ENCODE measurements around the gene GNG7.
"Not testable (repeated sequence)": the region's sequence is repeated elsewhere in the genome, so short reads cannot be mapped to it uniquely, and the experiment has no call there.

The GNG7 gene

DNA sequence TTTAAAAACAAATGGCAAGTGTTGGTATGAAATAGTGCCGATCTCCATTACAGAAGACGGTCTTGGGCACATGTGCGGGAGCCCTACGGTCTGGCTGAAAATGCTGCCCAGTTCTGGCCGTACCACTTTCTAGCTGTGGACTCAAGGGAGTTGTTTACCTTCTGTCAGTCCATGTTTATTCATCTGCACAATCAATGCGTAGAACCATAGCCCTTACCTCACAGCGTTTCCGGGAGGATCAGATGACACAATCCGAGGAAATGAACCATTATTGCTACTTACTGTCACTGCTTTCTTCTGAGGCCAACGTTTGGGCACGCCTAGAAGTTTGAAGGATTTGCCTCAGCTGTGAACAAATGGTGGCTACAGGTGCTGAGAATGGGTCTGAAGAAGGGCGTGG, 195.4 kb downstream of the GNG7 start:
- no peak overlapping the region for H3K4me3 ChIP-seq (ENCODE audit: low read depth, low read length)
- no peak for TF ChIP-seq CTCF (IDR thresholded peaks at IDR 0.05; ENCODE audit: insufficient read depth, low read depth, low read length, missing control alignments)
- DNase-seq (ENCODE audit: low read depth) = no peak

GRCh38 chr19:2506656-2507055, 195.8 kb downstream of the GNG7 start:
- DNase-seq (ENCODE audit: low read depth); H3K4me3 ChIP-seq (ENCODE audit: low read depth, low read length): not testable (repeated sequence)

GRCh38 chr19:2503521-2504109, 198.9 kb downstream of the GNG7 start:
- H3K4me3 ChIP-seq (ENCODE audit: low read depth, low read length) = no peak overlapping the region
- TF ChIP-seq CTCF (IDR thresholded peaks at IDR 0.05; ENCODE audit: insufficient read depth, low read depth, low read length, missing control alignments) = no peak
- no peak for DNase-seq (ENCODE audit: low read depth)

- no peak for TF ChIP-seq CTCF (IDR thresholded peaks at IDR 0.05; ENCODE audit: insufficient read depth, low read depth, low read length, missing control alignments)
- no peak overlapping the region for H3K4me3 ChIP-seq (ENCODE audit: low read depth, low read length)
- no peak for DNase-seq (ENCODE audit: low read depth)
These were observed 201.6 kb downstream of the GNG7 start for GRCh38 chr19:2500841-2501261.

DNA sequence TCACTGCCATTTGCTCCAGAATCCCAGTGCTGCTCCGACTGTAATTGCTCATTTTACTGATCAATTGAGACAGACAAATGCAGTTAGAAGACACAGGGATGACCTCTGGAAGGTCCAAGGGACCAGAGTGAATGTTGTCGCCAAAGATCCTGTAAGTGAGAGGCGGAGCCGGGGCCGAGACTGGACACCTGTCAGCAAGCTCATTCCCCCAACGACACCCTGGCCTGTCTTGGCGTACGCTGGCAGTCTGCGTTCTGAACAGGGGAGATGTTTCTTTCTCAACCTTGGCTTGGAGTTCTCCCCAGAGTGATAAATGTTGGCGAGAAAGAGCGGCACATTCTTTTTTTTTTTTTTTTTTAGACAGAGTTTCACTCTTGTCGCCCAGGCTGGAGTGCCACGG, 202.3 kb downstream of the GNG7 start:
- H3K4me3 ChIP-seq (ENCODE audit: low read depth, low read length) = no peak overlapping the region
- no peak for TF ChIP-seq CTCF (IDR thresholded peaks at IDR 0.05; ENCODE audit: insufficient read depth, low read depth, low read length, missing control alignments)
- DNase-seq (ENCODE audit: low read depth) = no peak

DNA sequence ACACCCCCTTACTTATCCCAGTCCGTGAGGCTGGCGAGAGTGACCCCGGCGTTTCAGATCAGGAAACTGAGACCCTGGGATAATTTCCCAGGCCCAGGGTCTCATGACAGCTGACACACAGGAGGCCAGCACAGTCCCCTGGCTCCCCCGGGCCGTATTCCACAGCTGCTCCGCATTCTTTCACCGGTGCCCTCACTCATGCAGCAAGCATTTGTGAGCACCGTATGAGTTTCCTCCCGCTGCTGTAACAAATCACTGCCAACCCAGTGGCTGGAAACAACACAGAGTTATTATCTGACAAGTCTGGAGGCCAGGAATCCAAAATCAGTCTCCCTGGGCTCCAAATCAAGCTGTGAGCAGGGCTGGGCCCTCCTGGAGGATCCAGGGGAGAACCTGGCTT, 205.3 kb downstream of the GNG7 start:
- no peak for TF ChIP-seq CTCF (IDR thresholded peaks at IDR 0.05; ENCODE audit: insufficient read depth, low read depth, low read length, missing control alignments)
- DNase-seq (ENCODE audit: low read depth) = no peak
- H3K4me3 ChIP-seq (ENCODE audit: low read depth, low read length) = no peak overlapping the region

GRCh38 chr19:2495651-2496316, 206.7 kb downstream of the GNG7 start:
- no peak for TF ChIP-seq CTCF (IDR thresholded peaks at IDR 0.05; ENCODE audit: insufficient read depth, low read depth, low read length, missing control alignments)
- H3K4me3 ChIP-seq (ENCODE audit: low read depth, low read length) = no peak overlapping the region
- DNase-seq (ENCODE audit: low read depth) = no peak
